Neural progenitor cell (in vitro differentiated cells): ENCODE data around the gene UBE2D3.

Source experiments
- EZH2phosphoT487 ChIP-seq: fragments of 200-600 bp; sonication (generic); IDR thresholded peaks from 2 replicates; pipeline ENCODE4 v1.6.1; 2017; ENCODE audit warnings: antibody characterized with exemption
- TF ChIP-seq, protein P1 (sequence below): fragments of 200-600 bp; sonication (generic); IDR thresholded peaks from 2 replicates; pipeline ENCODE4 v1.5.1; 2017; ENCODE audit warnings: antibody characterized with exemption, mild to moderate bottlenecking

DNA sequence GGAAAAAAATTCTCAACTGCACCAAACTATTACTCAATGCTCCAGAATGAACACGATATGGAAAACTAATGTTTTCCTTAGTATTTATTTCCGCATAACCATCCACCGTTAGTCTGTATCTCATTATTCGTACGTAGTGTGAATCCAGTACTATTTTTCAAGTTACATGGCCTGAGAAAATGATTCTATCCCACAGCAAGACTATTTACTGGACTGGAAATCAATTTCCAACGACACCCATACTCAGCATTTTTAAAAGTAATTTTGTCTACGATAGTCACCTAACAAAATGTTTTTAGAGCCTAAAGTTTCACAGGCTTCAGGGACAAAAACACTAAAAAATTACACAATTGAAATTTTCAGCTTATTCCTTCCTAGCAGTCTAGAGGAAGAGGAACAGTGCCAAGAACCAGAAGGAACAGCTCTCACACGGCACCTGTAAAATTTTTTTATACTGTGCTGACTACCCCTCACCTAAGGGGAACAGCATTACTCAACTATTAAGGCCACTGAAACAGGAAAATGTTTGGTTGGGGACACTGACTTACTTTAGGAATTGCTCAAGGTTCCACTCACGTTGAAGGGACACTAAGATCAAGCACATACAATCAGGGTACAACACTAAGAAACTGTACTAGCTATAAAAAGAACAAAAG lies 9.6 kb downstream of the UBE2D3 start:
- TF ChIP-seq, protein P1, sequence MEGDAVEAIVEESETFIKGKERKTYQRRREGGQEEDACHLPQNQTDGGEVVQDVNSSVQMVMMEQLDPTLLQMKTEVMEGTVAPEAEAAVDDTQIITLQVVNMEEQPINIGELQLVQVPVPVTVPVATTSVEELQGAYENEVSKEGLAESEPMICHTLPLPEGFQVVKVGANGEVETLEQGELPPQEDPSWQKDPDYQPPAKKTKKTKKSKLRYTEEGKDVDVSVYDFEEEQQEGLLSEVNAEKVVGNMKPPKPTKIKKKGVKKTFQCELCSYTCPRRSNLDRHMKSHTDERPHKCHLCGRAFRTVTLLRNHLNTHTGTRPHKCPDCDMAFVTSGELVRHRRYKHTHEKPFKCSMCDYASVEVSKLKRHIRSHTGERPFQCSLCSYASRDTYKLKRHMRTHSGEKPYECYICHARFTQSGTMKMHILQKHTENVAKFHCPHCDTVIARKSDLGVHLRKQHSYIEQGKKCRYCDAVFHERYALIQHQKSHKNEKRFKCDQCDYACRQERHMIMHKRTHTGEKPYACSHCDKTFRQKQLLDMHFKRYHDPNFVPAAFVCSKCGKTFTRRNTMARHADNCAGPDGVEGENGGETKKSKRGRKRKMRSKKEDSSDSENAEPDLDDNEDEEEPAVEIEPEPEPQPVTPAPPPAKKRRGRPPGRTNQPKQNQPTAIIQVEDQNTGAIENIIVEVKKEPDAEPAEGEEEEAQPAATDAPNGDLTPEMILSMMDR, result no peak
- no peak for TF ChIP-seq EZH2phosphoT487
